Kidney capillary endothelial cell (primary cell): ENCODE data around the gene RHBDD2.
A peak's percentile ranks its signal among the peaks of the same experiment; 100 is the strongest.
"Not testable (repeated sequence)": the region's sequence is repeated elsewhere in the genome, so short reads cannot be mapped to it uniquely, and the experiment has no call there.

Experiments
- DNase-seq: peaks from one replicate; pipeline ENCODE4 v3.0.0-alpha.2; 2018; ENCODE audit warnings: low spot score

The RHBDD2 gene

GRCh38 chr7:75866489-75867389 is 12.1 kb upstream of the RHBDD2 start:
- peak; percentile 47 for DNase-seq

DNA sequence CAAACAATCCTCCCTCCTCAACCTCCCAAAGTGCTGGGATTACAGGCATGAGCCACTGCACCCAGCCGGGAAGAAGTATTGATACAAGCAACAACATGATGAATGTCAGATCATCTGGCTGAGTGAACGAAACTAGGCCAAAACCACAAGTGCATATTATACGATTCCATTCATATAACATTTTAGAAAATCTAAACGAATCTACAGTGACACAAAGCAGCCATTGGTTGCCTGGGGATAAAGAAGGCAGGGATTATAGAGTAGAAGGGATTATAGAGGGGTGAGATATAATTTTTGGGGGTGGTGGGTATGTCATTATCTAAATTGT is 11.5 kb upstream of the RHBDD2 start:
- no peak for DNase-seq

GRCh38 chr7:75868153-75868552 is 10.7 kb upstream of the RHBDD2 start:
- no peak for DNase-seq

DNA sequence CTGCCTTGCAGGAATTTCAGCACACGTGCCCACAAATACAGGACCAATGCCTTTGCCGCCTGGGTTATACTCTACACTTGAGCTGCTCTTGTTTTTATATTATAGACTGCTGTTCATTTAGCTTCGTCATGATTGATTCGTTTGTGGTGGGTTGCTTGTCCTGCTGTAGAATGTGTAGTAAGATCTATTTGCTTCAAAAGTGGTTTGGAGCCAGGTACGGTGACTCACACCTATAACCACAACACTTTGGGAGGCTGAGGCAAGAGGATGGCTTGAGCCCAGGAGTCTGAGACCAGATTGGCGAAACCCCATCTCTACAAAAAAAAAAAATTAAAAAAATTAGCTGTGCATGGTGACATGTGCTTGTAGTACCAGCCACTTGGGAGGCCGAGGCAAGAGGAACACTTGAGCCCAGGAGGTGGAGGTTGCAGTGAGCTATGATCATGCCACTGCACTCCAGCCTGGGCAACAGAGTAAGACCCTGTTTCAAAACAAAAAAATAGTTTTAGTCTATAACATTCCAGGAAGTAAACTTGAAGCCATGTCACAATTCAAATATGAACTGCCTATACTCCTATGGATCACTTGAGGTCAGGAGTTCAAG is 9.0 kb upstream of the RHBDD2 start:
- DNase-seq: no peak

GRCh38 chr7:75870557-75871161 is 8.2 kb upstream of the RHBDD2 start:
- no peak for DNase-seq

- DNase-seq: peak; percentile 69
Measured at GRCh38 chr7:75872073-75872782, 6.6 kb upstream of the RHBDD2 start.

DNA sequence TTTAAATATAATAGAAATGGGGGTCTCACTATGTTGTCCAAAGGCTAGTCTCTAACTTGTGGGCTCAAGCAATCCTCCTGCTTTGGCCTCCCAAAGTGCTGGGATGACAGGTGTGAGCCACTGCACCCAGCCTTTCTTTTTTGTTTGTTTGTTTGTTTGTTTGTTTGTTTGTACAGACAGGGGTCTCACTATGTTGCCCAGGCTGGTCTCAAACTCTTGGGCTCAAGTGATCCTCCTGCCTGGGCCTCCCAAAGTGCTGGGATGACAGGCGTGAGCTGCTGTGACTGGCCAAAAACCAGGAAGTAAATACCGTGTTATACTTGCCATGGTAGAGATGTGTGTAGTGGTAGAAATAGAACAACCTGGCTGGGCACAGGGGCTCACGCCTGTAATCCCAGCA is 4.7 kb upstream of the RHBDD2 start:
- not testable (repeated sequence) for DNase-seq

DNA sequence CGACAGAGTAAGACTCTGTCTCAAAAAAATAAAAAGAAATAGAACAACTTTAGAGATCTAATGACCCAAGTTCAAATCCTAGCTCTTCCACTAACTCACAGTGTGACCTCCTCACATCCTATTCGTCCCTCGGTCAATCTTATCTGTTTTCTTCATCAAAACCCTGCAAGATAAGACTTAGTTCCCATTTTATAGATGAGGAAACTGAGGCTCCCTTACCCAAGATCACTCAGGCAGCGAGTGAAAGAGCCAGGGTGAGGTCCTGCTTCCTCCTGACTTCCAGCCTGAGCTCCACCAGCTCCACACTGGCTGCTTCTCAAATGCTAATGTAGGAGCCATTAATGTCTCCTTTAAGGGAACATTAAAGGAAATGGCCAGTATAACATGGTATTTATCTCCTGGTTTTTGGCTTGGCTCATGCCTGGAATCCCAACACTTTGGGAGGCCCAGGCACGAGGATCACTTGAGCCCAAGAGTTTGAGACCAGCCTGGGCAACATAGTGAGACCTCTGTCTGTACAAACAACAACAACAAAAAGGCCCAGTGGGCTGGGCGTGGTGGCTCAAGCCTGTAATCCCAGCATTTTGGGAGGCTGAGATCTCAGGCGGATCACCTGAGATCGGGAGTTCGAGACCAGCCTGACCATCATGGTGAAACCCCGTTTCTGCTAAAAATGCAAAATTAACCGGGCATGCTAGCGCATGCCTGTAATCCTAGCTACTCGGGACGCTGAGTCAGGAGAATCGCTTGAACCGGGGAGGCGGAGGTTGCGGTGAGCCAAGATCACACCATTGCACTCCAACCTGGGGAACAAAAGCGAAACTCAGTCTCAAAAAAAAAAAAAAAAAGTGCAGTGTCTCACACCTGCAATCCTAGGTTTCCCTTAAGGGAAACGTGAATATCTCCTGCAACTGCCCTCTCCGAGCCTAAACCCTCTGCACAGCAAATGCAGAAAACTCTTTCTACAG is 3.4 kb upstream of the RHBDD2 start:
- no peak for DNase-seq

DNA sequence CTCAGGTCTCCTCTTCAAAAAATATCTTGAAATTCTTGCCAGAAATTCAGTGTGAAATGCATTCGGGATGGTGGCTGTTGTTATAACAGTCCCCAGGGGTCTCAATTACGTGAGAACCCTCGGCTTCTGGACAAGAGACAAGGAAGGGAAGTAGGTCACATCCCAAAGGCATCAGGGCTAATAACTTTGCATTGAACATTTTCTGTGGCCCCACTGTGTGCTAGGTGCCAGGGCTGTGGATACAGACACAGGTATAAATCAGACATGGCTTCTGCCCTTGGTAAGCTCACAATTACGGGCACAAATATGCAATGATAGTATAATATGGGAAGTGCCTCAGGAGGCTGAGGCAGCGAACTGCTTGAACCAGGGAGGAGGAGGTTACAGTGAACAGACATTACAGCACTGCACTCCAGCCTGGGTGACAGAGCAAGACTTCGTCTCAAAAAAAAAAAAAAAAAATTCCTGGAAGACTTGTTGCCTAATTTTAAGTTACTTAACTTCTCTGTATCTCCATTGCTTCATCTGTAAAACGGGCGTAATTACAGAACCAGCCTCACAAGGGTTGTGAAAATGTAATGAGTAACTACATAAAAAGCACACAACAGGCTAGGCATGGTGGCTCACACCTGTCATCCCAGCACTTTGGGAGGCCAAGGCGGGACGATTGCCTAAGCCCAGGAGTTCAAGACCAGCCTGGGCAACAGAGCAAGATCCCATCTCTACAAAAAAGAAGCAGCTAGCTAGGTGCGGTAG is 2.5 kb upstream of the RHBDD2 start:
- DNase-seq: no peak

DNA sequence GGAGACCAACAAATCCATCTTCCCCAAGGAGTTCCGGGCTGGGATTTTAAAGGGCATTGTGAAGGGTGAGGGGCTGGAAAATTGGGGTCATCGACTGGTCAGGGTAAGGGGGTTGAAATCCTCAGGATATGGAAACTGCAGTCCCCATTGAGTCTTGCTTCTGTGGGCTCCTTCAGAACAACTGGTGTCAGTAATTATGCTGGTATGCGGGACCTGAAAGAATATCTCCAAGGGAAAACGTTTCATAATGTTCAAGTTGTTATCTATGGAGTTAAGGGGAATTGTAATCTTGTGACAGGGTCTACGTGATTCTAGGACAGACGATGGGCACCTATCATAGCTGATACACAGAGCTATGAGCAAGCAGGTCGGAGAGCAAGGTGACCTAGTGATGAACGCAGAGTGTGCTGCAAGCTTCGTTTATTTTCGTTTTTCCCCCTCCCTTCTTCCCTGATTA is 494 bp upstream of the RHBDD2 start:
- DNase-seq: no peak

- no peak for DNase-seq
Measured at GRCh38 chr7:75879771-75880184, 944 bp downstream of the RHBDD2 start.

- DNase-seq: no peak
Measured at GRCh38 chr7:75880242-75880641, 1.4 kb downstream of the RHBDD2 start.

- DNase-seq: no peak
Measured at GRCh38 chr7:75881436-75882095, 2.7 kb downstream of the RHBDD2 start.

DNA sequence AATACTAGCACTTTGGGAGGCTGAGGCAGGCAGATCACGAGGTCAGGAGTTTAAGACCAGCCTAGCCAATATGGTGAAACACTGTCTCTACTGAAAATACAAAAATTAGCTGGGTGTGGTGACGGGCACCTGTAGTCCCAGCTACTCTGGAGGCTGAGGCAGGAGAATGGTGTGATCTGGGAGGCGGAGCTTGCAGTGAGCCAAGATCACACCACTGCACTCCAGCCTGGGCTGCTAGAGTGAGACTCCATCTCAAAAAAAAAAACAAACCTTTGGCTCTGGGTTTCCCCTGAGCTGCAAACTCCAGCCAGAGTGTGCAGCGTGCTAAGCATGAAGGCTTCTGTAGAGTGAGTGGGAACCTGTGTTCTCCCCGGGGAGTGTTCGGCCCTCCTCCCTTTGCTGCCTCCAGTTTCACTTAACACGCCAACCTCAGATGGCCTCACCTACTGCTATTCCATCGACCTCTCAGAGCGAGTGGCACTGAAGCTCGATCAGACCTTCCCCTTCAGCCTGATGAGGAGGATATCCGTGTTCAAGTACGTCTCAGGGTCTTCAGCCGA is 4.5 kb downstream of the RHBDD2 start:
- DNase-seq: not testable (repeated sequence)

GRCh38 chr7:75884476-75884875 is 5.6 kb downstream of the RHBDD2 start:
- DNase-seq: no peak

DNA sequence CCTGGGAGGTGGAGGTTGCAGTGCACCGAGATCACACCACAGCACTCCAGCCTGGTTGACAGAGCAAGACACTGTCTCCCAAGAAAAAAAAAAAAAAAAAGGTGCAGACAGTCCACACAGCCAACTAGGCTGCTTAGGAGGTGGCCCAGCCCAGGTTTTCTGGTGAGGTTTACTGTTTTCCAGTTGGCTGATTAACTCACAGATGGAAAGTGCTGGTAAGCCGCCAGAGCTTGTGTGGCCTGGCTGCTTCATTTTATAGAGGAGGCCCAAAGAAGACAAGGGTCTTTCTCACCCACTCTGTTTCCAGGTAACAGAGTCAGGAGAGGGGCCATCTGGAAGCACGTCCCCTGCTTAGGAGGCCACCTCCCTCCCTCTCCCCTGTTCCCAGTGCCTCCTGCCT is 6.2 kb downstream of the RHBDD2 start:
- no peak for DNase-seq

DNA sequence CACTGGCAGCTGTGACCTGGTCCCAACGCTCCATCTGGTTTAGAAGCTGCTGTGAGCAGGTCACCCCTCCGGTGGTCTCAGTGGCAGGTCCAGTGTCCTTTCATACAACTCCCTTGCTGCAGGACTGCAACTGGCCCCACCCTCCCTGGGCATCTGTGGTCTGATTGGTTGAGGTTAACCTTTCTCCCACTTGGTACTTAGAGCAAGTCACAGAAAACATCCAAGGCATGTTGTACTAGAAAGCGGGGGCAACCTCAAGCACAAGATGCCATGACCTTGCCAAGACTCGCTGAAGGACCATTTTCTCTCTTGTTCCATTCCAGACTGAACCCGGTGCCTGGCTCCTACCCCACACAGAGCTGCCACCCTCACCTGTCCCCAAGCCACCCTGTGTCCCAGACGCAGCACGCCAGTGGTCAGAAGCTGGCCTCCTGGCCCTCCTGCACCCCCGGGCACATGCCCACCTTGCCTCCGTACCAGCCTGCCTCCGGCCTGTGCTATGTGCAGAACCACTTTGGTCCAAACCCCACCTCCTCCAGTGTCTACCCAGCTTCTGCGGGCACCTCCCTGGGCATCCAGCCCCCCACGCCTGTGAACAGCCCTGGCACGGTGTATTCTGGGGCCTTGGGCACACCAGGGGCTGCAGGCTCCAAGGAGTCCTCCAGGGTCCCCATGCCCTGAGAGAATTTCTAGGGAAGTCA is 9.0 kb downstream of the RHBDD2 start:
- DNase-seq: no peak

DNA sequence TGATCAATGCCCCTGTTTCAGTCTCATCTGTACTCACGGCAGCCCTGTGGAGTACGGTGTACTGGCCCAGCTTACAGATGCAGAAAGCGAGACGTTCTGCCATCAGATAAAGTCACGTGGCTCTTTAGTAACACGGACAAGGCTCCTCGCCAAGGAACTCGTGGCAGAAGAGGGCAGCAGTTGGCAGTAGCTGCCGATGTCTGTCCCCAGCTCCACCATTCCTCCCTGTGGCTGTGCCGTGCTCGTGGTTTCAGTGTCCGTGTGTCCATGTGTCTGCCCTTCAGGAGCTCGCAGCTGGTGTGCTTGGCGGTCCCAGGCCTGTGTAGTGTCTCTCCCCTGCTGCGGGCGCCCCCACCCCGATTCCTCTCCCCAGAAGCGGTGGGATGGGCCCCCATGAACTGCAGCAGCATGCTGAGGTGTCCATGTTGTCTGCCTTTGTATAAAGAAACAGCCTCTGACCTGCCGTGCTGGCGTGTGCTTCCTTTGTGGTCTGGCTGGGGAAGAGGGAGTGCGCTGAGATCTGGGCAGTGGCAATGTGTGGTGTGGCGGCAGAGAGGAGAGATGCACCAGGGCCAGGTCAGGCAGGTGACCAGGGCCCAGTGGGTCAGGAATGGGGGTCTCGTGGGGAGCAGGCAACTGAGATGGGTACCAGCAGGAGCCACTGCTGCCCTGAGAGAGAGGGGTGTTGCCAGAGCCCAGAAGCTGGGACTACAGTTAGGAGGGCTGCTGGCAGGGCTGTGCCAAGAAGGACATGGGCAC is 9.8 kb downstream of the RHBDD2 start:
- DNase-seq: no peak
